WTC11 (cell line): ENCODE results near the gene ACADL. TPM values are rescaled to one million over a fixed set of nuclear protein-coding genes. Genes with fewer than 3 reads are reported as not detected.

Source experiments
- ATAC-seq: fragments of 200-7000 bp; cut with Tn5 transposase; 2 replicates; pipeline ENCODE4 v1.10.0; 2021; ENCODE audit warnings: mild to moderate bottlenecking, moderate library complexity
- Bru-seq: library from RNA; stranded (reverse); fragments of 400-500 nt; gene quantifications from one replicate; lab custom pipeline; 2021; lab: Mats Ljungman, UMichigan
- CTCF ChIA-PET: fragments of 300-600 bp; sonication (Branson Sonifier 250); formaldehyde crosslinking; loops from one replicate; lab custom pipeline; 2021; ENCODE audit warnings: antibody characterized with exemption; lab: Charles Lee
- POLR2A ChIA-PET: fragments of 350-600 bp; sonication (Branson Sonifier 250); formaldehyde crosslinking; loops from one replicate; lab custom pipeline; 2021; ENCODE audit warnings: antibody characterized with exemption; lab: Charles Lee
- DNase-seq: peaks from one replicate; pipeline ENCODE4 v3.0.0; 2021; ENCODE audit warnings: low spot score
- H3K27ac Mint-ChIP-seq: 2 replicates; pipeline ENCODE4 v1.8.0; 2021; ENCODE audit warnings: mixed read lengths
- H3K27me3 Mint-ChIP-seq: 2 replicates; pipeline ENCODE4 v1.8.0; 2021; ENCODE audit warnings: low read depth, mild to moderate bottlenecking, moderate library complexity, mixed read lengths
- H3K36me3 Mint-ChIP-seq: 2 replicates; pipeline ENCODE4 v1.8.0; 2021; ENCODE audit warnings: mixed read lengths
- H3K4me1 Mint-ChIP-seq: 2 replicates; pipeline ENCODE4 v1.8.0; 2022; ENCODE audit warnings: mixed read lengths
- H3K4me3 Mint-ChIP-seq: 2 replicates; pipeline ENCODE4 v1.8.0; 2021; ENCODE audit warnings: mild to moderate bottlenecking, moderate library complexity, mixed read lengths
- H3K9me3 Mint-ChIP-seq: 2 replicates; pipeline ENCODE4 v1.8.0; 2021; ENCODE audit warnings: mixed read lengths
- ARID4B ChIP-seq: sonication (generic); formaldehyde crosslinking; IDR thresholded peaks from 2 replicates; pipeline ENCODE4 v1.8.0; 2023; ENCODE audit warnings: missing genetic modification reagents, mild to moderate bottlenecking, borderline replicate concordance
- CDX4 ChIP-seq: fragments of 250-450 bp; sonication (Bioruptor Pico); IDR thresholded peaks from 2 replicates; pipeline ENCODE4 v1.9.0; 2021; ENCODE audit warnings: moderate library complexity, mild to moderate bottlenecking, inconsistent platforms, borderline replicate concordance
- ELF4 ChIP-seq: sonication (generic); formaldehyde crosslinking; IDR thresholded peaks from 2 replicates; pipeline ENCODE4 v1.8.1; 2022; ENCODE audit warnings: low read depth, mild to moderate bottlenecking, moderate library complexity, missing genetic modification reagents
- ESRRA ChIP-seq: sonication (generic); formaldehyde crosslinking; IDR thresholded peaks from 2 replicates; pipeline ENCODE4 v1.8.1; 2022; ENCODE audit warnings: mild to moderate bottlenecking, missing genetic modification reagents, borderline replicate concordance
- ETV6 ChIP-seq: sonication (generic); formaldehyde crosslinking; IDR thresholded peaks from 2 replicates; pipeline ENCODE4 v1.8.1; 2022; ENCODE audit warnings: mild to moderate bottlenecking, missing genetic modification reagents
- HMGXB4 ChIP-seq: sonication (generic); formaldehyde crosslinking; IDR thresholded peaks from 2 replicates; pipeline ENCODE4 v1.8.1; 2023; ENCODE audit warnings: mild to moderate bottlenecking, moderate library complexity, missing genetic modification reagents
- NFYB ChIP-seq: sonication (generic); formaldehyde crosslinking; conservative IDR thresholded peaks from 2 replicates; pipeline ENCODE4 v1.8.0; 2022; ENCODE audit warnings: low read depth, missing genetic modification reagents
- NR2C2 ChIP-seq: sonication (generic); formaldehyde crosslinking; IDR thresholded peaks from 2 replicates; pipeline ENCODE4 v1.8.0; 2022; ENCODE audit warnings: mild to moderate bottlenecking, missing genetic modification reagents
- PREB ChIP-seq: sonication (generic); formaldehyde crosslinking; IDR thresholded peaks from 2 replicates; pipeline ENCODE4 v1.8.1; 2022; ENCODE audit warnings: mild to moderate bottlenecking, missing genetic modification reagents, moderate library complexity, borderline replicate concordance
- PRRX2 ChIP-seq: fragments of 250-450 bp; sonication (Bioruptor Pico); IDR thresholded peaks from 2 replicates; pipeline ENCODE4 v1.8.0; 2021; ENCODE audit warnings: mild to moderate bottlenecking
- RELA ChIP-seq: sonication (generic); formaldehyde crosslinking; IDR thresholded peaks from 2 replicates; pipeline ENCODE4 v1.8.1; 2022; ENCODE audit warnings: missing genetic modification reagents, mild to moderate bottlenecking, borderline replicate concordance
- TCF7 ChIP-seq: sonication (generic); formaldehyde crosslinking; IDR thresholded peaks from 2 replicates; pipeline ENCODE4 v1.8.0; 2022; ENCODE audit warnings: mild to moderate bottlenecking, low read depth, missing genetic modification reagents, moderate library complexity
- TEAD1 ChIP-seq: sonication (generic); formaldehyde crosslinking; IDR thresholded peaks from 2 replicates; pipeline ENCODE4 v1.8.0; 2022; ENCODE audit warnings: mild to moderate bottlenecking, missing genetic modification reagents
- TEAD4 ChIP-seq: sonication (generic); formaldehyde crosslinking; IDR thresholded peaks from 2 replicates; pipeline ENCODE4 v1.8.0; 2022; ENCODE audit warnings: mild to moderate bottlenecking, missing genetic modification reagents
- ZNF263 ChIP-seq: sonication (generic); formaldehyde crosslinking; IDR thresholded peaks from 2 replicates; pipeline ENCODE4 v1.8.1; 2022; ENCODE audit warnings: low read depth, mild to moderate bottlenecking, moderate library complexity, missing genetic modification reagents
- ZNF532 ChIP-seq: fragments of 250-450 bp; sonication (Bioruptor Pico); IDR thresholded peaks from 2 replicates; pipeline ENCODE4 v1.9.0; 2021; ENCODE audit warnings: mild to moderate bottlenecking, borderline replicate concordance
- long read RNA-seq, 3 experiments: library from RNA in 1 of 3; library from capped mRNA in 1 of 3; library from polyadenylated mRNA in 1 of 3; unstranded in 2 of 3; stranded (forward) in 1 of 3; transcript quantifications; one replicate each; pipeline ENCODE4 v2.0.0, GENCODE V29; 2021
- total RNA-seq: library from RNA; stranded (reverse); gene quantifications from 3 replicates; pipeline ENCODE4 v1.2.3, GENCODE V29; 2021
- TF ChIP-seq, protein P1 (sequence below): sonication (generic); formaldehyde crosslinking; IDR thresholded peaks from 2 replicates; pipeline ENCODE4 v1.8.1; 2023; ENCODE audit warnings: mild to moderate bottlenecking, missing genetic modification reagents
- TF ChIP-seq, protein P2 (sequence below): sonication (generic); formaldehyde crosslinking; conservative IDR thresholded peaks from 2 replicates; pipeline ENCODE4 v1.8.1; 2023; ENCODE audit warnings: mild to moderate bottlenecking, low read depth, missing genetic modification reagents, moderate library complexity

Gene ACADL
- total RNA-seq (0.39 to 0.60 TPM (median 0.42 TPM) in 3 replicates), Bru-seq, nascent RNA (percentile 22 among the genes with signal in this experiment)
- long read RNA-seq, experiment 1, partial matches to known transcripts, result 0 of 2 reads
- long read RNA-seq, experiment 1, other reads (novel, unspliced or antisense), result 1 of 2 reads
- long read RNA-seq, experiment 2, result 0 reads
- long read RNA-seq, experiment 3, result 0 reads

GRCh38 chr2:210224941-210225672 is at the start of gene ACADL:
ACADL (minus strand) TSS chr2:210225447; CDS start chr2:210225263, 184 bp downstream.
- ATAC-seq (peak; percentile 90), DNase-seq (peak; percentile 65)
- Mint-ChIP-seq H3K4me3 (peak within 1 kb of the TSS; percentile 78), H3K4me1 (peaks cover 13% of the 10 kb centered on the region), H3K27me3 (peaks cover 50% of the 10 kb centered on the region), H3K27ac (no peak within 1 kb of the TSS), H3K9me3 (no peaks in the 10 kb centered on the region), H3K36me3 (no peaks in the 10 kb centered on the region)
- POLR2A ChIA-PET, result interaction anchor here (0.8 to 1.1 kb wide), 2 partner anchors 53 to 54 kb away, joined by 3 to 5 read pairs; partner anchors contain the start of gene KANSL1L
- CTCF ChIA-PET, result interaction anchor here (1.8 kb wide), 1 partner anchor 26 kb away, joined by 5 read pairs; no protein-coding TSS in a partner anchor
- TF ChIP-seq, protein P1, sequence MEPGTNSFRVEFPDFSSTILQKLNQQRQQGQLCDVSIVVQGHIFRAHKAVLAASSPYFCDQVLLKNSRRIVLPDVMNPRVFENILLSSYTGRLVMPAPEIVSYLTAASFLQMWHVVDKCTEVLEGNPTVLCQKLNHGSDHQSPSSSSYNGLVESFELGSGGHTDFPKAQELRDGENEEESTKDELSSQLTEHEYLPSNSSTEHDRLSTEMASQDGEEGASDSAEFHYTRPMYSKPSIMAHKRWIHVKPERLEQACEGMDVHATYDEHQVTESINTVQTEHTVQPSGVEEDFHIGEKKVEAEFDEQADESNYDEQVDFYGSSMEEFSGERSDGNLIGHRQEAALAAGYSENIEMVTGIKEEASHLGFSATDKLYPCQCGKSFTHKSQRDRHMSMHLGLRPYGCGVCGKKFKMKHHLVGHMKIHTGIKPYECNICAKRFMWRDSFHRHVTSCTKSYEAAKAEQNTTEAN (CRISPR knock-in tag), result peak; percentile 75; the same call in 1 of the 2 replicates
- no peak for TF ChIP-seq ARID4B
- TF ChIP-seq CDX4 (CRISPR knock-in tag), result no peak
- TF ChIP-seq ETV6 (CRISPR knock-in tag), result peak; percentile 63; the same call in 1 of the 2 replicates
- peak; percentile 92 for TF ChIP-seq HMGXB4 (CRISPR knock-in tag)
- TF ChIP-seq TEAD1 (CRISPR knock-in tag), result peak; percentile 49; the same call in 1 of the 2 replicates
- peak; percentile 98 for TF ChIP-seq ZNF263 (CRISPR knock-in tag)
- TF ChIP-seq, protein P2, sequence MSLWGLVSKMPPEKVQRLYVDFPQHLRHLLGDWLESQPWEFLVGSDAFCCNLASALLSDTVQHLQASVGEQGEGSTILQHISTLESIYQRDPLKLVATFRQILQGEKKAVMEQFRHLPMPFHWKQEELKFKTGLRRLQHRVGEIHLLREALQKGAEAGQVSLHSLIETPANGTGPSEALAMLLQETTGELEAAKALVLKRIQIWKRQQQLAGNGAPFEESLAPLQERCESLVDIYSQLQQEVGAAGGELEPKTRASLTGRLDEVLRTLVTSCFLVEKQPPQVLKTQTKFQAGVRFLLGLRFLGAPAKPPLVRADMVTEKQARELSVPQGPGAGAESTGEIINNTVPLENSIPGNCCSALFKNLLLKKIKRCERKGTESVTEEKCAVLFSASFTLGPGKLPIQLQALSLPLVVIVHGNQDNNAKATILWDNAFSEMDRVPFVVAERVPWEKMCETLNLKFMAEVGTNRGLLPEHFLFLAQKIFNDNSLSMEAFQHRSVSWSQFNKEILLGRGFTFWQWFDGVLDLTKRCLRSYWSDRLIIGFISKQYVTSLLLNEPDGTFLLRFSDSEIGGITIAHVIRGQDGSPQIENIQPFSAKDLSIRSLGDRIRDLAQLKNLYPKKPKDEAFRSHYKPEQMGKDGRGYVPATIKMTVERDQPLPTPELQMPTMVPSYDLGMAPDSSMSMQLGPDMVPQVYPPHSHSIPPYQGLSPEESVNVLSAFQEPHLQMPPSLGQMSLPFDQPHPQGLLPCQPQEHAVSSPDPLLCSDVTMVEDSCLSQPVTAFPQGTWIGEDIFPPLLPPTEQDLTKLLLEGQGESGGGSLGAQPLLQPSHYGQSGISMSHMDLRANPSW, result no peak
- no peak for TF ChIP-seq TEAD4 (CRISPR knock-in tag)
- TF ChIP-seq NR2C2 (CRISPR knock-in tag), result no peak
- no peak for TF ChIP-seq NFYB (CRISPR knock-in tag)
- TF ChIP-seq TCF7 (CRISPR knock-in tag), result peak; percentile 56; the same call in 1 of the 2 replicates
- no peak for TF ChIP-seq ZNF532
- no peak for TF ChIP-seq PRRX2 (CRISPR knock-in tag)
- peak; percentile 43; the same call in 1 of the 2 replicates for TF ChIP-seq RELA (CRISPR knock-in tag)
- peak; percentile 27; the same call in 1 of the 2 replicates for TF ChIP-seq PREB (CRISPR knock-in tag)
- peak; percentile 14; the same call in 1 of the 2 replicates for TF ChIP-seq ELF4
- TF ChIP-seq ESRRA (CRISPR knock-in tag), result peak; percentile 79; the same call in 1 of the 2 replicates
